GM23338 (cell line): ENCODE results near the gene TRPM3. TPM values are rescaled to one million over a fixed set of nuclear protein-coding genes. Genes with fewer than 3 reads are reported as not detected.

Experiments used
- ATAC-seq: fragments of 200-7000 bp; cut with Tn5 transposase; 3 replicates; pipeline ENCODE4 v1.9.1; 2020
- DNase-seq: peaks from one replicate; pipeline ENCODE4 v3.0.0-alpha.2; 2015; ENCODE audit warnings: low spot score
- H2AFZ ChIP-seq: fragments of 200-600 bp; sonication (generic); 2 replicates; pipeline ENCODE4 v1.8.0; 2016; ENCODE audit warnings: antibody characterized with exemption, mild to moderate bottlenecking, moderate library complexity
- H3F3A ChIP-seq: fragments of 200-600 bp; sonication (generic); replicated peaks from 2 replicates; pipeline ENCODE4 v1.8.0; 2017; ENCODE audit warnings: antibody characterized with exemption, mixed run types, low read depth
- H3K27ac ChIP-seq: fragments of 200-600 bp; sonication (generic); 2 replicates; pipeline ENCODE4 v1.6.1; 2016; ENCODE audit warnings: low read depth
- H3K27me3 ChIP-seq: fragments of 200-600 bp; sonication (generic); 2 replicates; pipeline ENCODE4 v1.8.0; 2016; ENCODE audit warnings: mild to moderate bottlenecking, mixed run types, moderate library complexity; ENCODE audit not compliant: insufficient read depth
- H3K36me3 ChIP-seq: fragments of 200-600 bp; sonication (generic); 2 replicates; pipeline ENCODE4 v1.8.0; 2016; ENCODE audit warnings: mild to moderate bottlenecking; ENCODE audit not compliant: insufficient read depth
- H3K4me1 ChIP-seq: fragments of 200-600 bp; sonication (generic); 2 replicates; pipeline ENCODE4 v1.8.0; 2016; ENCODE audit warnings: mild to moderate bottlenecking, moderate library complexity; ENCODE audit not compliant: insufficient read depth
- H3K4me2 ChIP-seq: fragments of 200-600 bp; sonication (generic); 2 replicates; pipeline ENCODE4 v1.7.1; 2017; ENCODE audit warnings: mixed run types
- H3K4me3 ChIP-seq: fragments of 200-600 bp; sonication (generic); 2 replicates; pipeline ENCODE4 v1.6.1; 2016; ENCODE audit warnings: mixed run types
- H3K79me2 ChIP-seq: fragments of 200-600 bp; sonication (generic); replicated peaks from 2 replicates; pipeline ENCODE4 v1.8.0; 2017; ENCODE audit warnings: mild to moderate bottlenecking; ENCODE audit not compliant: insufficient read depth
- H3K9me2 ChIP-seq: fragments of 200-600 bp; sonication (generic); 2 replicates; pipeline ENCODE4 v1.8.0; 2017; ENCODE audit not compliant: insufficient read depth
- H4K20me1 ChIP-seq: fragments of 200-600 bp; sonication (generic); replicated peaks from 2 replicates; pipeline ENCODE4 v1.8.0; 2017; ENCODE audit warnings: mild to moderate bottlenecking; ENCODE audit not compliant: insufficient read depth
- H3K27ac Mint-ChIP-seq: 2 replicates; pipeline ENCODE4 v1.8.0; 2020; ENCODE audit warnings: inconsistent platforms, mild to moderate bottlenecking, moderate library complexity, mixed read lengths
- H3K27me3 Mint-ChIP-seq: 3 replicates; pipeline ENCODE4 v1.8.0; 2022; ENCODE audit warnings: low read depth, mild to moderate bottlenecking, moderate library complexity, mixed read lengths, inconsistent platforms; ENCODE audit not compliant: insufficient read depth, poor library complexity
- H3K36me3 Mint-ChIP-seq: 3 replicates; pipeline ENCODE4 v1.8.0; 2021; ENCODE audit warnings: low read depth, mild to moderate bottlenecking, inconsistent platforms, moderate library complexity, mixed read lengths
- H3K4me1 Mint-ChIP-seq: 3 replicates; pipeline ENCODE4 v1.8.0; 2020; ENCODE audit warnings: mild to moderate bottlenecking, inconsistent platforms, mixed read lengths
- H3K4me3 Mint-ChIP-seq: 3 replicates; pipeline ENCODE4 v1.8.0; 2021; ENCODE audit warnings: moderate library complexity, mild to moderate bottlenecking, inconsistent platforms, mixed read lengths
- H3K9me3 Mint-ChIP-seq: 3 replicates; pipeline ENCODE4 v1.8.0; 2020; ENCODE audit warnings: moderate library complexity, mild to moderate bottlenecking, inconsistent platforms, mixed read lengths
- CREB1 ChIP-seq: fragments of 250-450 bp; sonication (Bioruptor Pico); IDR thresholded peaks from 2 replicates; pipeline ENCODE4 v1.5.0; 2020; ENCODE audit warnings: low read depth, mild to moderate bottlenecking, moderate library complexity
- STAT1 ChIP-seq: IDR thresholded peaks from one replicate; pipeline ENCODE4 v1.6.1; 2016; ENCODE audit warnings: antibody characterized with exemption; ENCODE audit not compliant: unreplicated experiment
- polyA plus RNA-seq: library from polyadenylated mRNA; unstranded; fragments of >200 nt; fragmentation: Nextera tagmentation; extraction: Ambion mirVana; gene quantifications from 2 replicates; pipeline ENCODE4 v1.2.1, GENCODE V29; 2016
- total RNA-seq: library from RNA; depleted of rRNA; stranded (reverse); fragments of >200 nt; shearing (Covaris generic); gene quantifications from 2 replicates; pipeline ENCODE4 v1.2.3, GENCODE V29; 2014
- TF ChIP-seq, protein P1 (sequence below): fragments of 250-450 bp; sonication (Bioruptor Pico); IDR thresholded peaks from 2 replicates; pipeline ENCODE4 v1.5.0; 2020; ENCODE audit warnings: mild to moderate bottlenecking, moderate library complexity
- TF ChIP-seq, protein P2 (sequence below): IDR thresholded peaks from 2 replicates; pipeline ENCODE4 v1.6.1; 2016; ENCODE audit warnings: antibody characterized with exemption

TRPM3 gene
- total and polyA plus RNA-seq, 2 experiments from 2014 or later: 2.8 to 8.2 TPM

DNA sequence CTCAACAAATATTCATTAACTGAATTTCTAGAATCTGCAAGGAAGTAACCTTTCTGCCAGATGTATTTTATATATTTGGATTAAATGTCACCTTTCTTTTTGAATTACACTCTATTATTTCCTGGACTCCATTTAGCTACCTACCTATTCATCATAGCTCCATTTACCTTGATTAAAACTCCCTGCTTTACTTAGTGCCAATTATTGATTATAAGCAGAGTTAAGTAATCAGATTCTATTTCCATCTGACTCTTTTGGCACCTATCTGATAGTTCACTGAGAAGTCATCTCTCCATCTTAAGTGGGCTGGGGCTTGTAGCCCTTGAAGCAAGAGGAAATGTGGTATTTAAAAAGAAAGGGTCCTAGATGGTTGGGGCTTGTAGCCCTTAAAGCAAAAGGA is 88.6 kb downstream of the TRPM3 start (continued):
- TF ChIP-seq, protein P1, sequence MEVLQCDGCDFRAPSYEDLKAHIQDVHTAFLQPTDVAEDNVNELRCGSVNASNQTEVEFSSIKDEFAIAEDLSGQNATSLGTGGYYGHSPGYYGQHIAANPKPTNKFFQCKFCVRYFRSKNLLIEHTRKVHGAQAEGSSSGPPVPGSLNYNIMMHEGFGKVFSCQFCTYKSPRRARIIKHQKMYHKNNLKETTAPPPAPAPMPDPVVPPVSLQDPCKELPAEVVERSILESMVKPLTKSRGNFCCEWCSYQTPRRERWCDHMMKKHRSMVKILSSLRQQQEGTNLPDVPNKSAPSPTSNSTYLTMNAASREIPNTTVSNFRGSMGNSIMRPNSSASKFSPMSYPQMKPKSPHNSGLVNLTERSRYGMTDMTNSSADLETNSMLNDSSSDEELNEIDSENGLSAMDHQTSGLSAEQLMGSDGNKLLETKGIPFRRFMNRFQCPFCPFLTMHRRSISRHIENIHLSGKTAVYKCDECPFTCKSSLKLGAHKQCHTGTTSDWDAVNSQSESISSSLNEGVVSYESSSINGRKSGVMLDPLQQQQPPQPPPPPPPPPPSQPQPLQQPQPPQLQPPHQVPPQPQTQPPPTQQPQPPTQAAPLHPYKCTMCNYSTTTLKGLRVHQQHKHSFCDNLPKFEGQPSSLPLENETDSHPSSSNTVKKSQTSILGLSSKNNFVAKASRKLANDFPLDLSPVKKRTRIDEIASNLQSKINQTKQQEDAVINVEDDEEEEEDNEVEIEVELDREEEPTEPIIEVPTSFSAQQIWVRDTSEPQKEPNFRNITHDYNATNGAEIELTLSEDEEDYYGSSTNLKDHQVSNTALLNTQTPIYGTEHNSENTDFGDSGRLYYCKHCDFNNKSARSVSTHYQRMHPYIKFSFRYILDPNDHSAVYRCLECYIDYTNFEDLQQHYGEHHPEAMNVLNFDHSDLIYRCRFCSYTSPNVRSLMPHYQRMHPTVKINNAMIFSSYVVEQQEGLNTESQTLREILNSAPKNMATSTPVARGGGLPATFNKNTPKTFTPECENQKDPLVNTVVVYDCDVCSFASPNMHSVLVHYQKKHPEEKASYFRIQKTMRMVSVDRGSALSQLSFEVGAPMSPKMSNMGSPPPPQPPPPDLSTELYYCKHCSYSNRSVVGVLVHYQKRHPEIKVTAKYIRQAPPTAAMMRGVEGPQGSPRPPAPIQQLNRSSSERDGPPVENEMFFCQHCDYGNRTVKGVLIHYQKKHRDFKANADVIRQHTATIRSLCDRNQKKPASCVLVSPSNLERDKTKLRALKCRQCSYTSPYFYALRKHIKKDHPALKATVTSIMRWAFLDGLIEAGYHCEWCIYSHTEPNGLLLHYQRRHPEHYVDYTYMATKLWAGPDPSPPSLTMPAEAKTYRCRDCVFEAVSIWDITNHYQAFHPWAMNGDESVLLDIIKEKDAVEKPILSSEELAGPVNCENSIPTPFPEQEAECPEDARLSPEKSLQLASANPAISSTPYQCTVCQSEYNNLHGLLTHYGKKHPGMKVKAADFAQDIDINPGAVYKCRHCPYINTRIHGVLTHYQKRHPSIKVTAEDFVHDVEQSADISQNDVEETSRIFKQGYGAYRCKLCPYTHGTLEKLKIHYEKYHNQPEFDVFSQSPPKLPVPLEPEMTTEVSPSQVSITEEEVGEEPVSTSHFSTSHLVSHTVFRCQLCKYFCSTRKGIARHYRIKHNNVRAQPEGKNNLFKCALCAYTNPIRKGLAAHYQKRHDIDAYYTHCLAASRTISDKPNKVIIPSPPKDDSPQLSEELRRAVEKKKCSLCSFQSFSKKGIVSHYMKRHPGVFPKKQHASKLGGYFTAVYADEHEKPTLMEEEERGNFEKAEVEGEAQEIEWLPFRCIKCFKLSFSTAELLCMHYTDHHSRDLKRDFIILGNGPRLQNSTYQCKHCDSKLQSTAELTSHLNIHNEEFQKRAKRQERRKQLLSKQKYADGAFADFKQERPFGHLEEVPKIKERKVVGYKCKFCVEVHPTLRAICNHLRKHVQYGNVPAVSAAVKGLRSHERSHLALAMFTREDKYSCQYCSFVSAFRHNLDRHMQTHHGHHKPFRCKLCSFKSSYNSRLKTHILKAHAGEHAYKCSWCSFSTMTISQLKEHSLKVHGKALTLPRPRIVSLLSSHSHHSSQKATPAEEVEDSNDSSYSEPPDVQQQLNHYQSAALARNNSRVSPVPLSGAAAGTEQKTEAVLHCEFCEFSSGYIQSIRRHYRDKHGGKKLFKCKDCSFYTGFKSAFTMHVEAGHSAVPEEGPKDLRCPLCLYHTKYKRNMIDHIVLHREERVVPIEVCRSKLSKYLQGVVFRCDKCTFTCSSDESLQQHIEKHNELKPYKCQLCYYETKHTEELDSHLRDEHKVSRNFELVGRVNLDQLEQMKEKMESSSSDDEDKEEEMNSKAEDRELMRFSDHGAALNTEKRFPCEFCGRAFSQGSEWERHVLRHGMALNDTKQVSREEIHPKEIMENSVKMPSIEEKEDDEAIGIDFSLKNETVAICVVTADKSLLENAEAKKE (CRISPR knock-in tag): no peak

GRCh38 chr9:71025728-71026127 is 95.7 kb downstream of the TRPM3 start:
- no peaks in the 10 kb centered on the region for H3F3A ChIP-seq
- TF ChIP-seq CREB1 (CRISPR knock-in tag): no peak
- no peak for TF ChIP-seq STAT1
- TF ChIP-seq, protein P2, sequence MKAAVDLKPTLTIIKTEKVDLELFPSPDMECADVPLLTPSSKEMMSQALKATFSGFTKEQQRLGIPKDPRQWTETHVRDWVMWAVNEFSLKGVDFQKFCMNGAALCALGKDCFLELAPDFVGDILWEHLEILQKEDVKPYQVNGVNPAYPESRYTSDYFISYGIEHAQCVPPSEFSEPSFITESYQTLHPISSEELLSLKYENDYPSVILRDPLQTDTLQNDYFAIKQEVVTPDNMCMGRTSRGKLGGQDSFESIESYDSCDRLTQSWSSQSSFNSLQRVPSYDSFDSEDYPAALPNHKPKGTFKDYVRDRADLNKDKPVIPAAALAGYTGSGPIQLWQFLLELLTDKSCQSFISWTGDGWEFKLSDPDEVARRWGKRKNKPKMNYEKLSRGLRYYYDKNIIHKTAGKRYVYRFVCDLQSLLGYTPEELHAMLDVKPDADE: no peak
- no peak overlapping the region for H2AFZ ChIP-seq
- no peak overlapping the region for H3K4me3 ChIP-seq
- Mint-ChIP-seq H3K27ac (no peak overlapping the region), H3K36me3 (no peaks in the 10 kb centered on the region), H3K9me3 (no peaks in the 10 kb centered on the region), H3K4me3 (no peak overlapping the region), H3K27me3 (no peaks in the 10 kb centered on the region), H3K4me1 (peaks cover 19% of the 10 kb centered on the region)
- no peaks in the 10 kb centered on the region; the same call in 1 of the 2 replicates for H3K9me2 ChIP-seq
- H4K20me1 ChIP-seq: no peaks in the 10 kb centered on the region
- ATAC-seq (no peak), DNase-seq (no peak)
- H3K27ac ChIP-seq: no peak overlapping the region
- H3K4me2 ChIP-seq: no peak overlapping the region
- no peaks in the 10 kb centered on the region for H3K36me3 ChIP-seq
- H3K27me3 ChIP-seq: no peaks in the 10 kb centered on the region
- no peaks in the 10 kb centered on the region; the same call in 1 of the 2 replicates for H3K79me2 ChIP-seq
- peaks cover 11% of the 10 kb centered on the region for H3K4me1 ChIP-seq
